Measurements from ENCODE around the gene TNFRSF6B.

- TF ChIP-seq REST (IDR thresholded peaks at IDR 0.05; ENCODE audit: insufficient read depth in 1 of 2, low read depth in 2 of 2, low read length in 2 of 2), result no peak
- no peak for TF ChIP-seq POLR2AphosphoS5 (IDR thresholded peaks at IDR 0.05; ENCODE audit: low read depth, low read length)
These were observed 3.2 kb upstream of the TNFRSF6B start for GRCh38 chr20:63693083-63693732.

Measured in PFSK-1 (cell line).